HG02852 (cell line): ENCODE data around the gene IRS1.

Experiments used
- ATAC-seq: cut with Tn5 transposase; IDR thresholded peaks from one replicate; pipeline ENCODE4 v1.9.1; 2021; ENCODE audit warnings: mild to moderate bottlenecking, moderate library complexity; ENCODE audit not compliant: unreplicated experiment

IRS1 gene

DNA sequence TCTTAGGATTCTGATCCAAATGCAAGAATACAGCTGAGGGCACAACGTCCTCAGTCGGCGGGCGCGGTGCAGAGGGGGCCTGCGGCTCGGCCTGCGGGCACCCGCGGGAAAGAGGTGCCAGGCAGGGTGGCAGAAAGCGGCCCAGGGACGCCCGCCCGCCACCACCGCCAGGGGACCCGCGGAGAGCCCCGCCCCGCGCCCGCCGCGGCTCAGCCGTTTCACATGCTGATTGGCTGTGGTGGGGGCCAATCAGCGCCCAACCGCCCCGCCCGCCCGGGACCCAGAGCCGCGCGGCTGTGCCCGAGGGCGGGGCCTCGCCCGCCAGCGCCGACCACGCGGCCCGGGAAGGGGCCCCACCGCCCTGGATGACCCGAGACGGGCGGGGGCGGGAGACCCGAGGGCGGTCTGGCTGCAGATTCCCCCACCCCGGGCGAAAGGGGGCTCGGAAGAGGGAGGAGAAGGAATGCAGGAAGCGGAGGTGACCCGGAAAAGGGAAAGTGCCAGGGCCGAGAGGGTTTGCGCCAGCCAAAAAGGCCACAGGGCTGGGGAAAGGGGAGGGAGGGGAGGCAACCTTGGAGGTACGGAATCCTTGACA is 8.0 kb downstream of the IRS1 start:
- ATAC-seq: peak; percentile 99

DNA sequence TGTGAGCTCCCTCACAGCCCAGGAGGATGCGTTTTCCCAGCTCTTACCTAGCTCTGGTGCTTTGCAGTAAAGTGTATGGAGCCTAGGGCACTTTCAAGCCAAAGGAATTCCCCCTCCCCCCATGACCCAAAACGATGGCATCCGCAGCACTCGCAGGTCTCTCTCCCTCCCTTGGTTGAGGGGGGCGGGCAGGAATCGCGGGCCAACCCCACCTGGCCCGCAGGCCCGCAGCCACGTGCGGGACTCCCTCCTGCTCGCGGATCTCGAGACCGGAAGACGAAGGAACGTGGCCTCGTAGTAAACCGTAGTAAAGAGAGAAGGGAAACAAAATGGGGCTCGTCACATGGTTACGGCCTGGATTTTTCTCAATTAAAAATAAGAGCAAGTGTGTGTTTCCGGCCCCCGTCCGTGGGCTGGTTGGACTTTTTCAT is 8.5 kb downstream of the IRS1 start:
- ATAC-seq: peak; percentile 60

DNA sequence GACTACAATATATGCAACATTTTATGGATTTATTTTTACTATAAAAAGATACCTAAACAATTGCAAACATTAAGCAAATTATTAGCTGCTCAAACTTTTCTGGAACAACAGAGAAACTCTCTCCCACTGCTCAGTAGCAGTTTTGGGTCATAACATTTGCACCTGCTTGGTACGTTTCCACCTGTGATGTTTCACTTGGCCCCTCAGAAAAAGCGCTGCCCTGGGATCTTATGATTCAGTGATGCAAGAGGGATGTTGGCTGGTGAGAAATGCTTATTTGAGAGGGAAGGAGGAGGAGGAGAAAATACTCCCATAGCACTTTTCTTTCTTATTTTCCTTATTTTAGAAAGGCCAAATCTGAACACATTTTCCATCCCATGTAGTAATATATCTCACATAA is 9.2 kb downstream of the IRS1 start:
- no peak for ATAC-seq

DNA sequence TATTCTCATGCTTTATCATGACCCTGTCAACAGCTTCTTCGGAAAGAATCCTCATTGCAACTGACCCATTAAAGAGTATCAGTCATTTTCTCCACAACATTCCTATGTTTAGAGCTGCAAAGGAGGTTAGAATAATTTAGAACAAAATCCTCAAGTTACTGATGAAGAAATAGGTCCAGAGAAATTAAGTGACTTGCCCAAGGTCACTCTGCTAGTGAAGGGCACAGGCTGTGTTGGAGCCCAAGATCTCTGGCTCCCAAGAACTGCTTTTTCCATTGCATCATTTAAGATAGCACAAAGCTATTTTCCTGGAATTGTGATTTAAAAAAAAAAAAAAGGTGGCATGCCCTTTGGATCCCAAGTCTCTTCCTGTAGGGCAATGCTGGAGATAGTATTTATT is 9.6 kb downstream of the IRS1 start:
- ATAC-seq: no peak

DNA sequence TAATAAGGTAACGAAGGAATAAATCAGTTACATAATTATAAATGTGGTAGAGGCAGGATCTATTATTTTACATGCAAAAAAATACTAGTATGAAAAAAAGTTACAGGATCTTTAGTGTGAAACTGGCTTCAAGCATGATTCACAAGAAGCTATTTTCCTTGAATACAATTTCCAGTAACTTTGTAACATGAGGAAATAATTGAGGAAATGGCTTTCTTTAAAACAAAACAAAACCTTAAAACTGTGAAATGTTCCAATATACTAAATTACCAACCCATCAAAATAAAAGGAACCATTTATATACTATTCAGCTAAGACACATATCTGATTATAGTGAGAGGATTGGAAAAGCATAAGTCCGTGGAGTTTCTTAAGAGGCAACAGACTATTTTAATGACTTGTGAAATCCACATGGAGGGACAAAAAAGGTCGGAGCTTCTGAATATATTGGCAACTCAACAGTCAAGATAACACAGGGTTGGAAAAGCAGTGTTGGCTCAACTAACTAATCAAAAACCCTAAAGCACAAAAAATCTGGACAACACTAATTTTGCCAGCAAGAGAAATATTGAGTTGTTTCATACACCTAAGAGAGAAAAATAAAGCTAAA is 10.6 kb downstream of the IRS1 start:
- ATAC-seq: no peak

DNA sequence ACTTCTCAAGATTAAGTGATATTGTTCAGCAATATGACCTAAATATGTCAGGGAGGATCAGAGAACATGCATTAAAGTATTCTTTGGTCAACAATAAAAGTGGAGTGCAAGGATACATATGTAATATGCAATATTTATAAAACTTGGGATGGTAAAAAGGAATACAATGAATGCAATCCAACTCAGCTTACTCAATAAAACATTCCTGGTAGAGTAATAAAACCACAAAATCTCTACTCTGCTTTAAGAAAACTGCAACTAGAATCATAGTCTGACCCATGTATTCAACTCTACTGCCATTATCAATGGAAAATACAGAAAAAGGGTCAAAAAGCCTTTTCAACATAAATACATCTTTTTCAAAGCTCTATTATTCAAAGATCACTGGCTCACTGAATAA is 11.6 kb downstream of the IRS1 start:
- ATAC-seq: no peak

DNA sequence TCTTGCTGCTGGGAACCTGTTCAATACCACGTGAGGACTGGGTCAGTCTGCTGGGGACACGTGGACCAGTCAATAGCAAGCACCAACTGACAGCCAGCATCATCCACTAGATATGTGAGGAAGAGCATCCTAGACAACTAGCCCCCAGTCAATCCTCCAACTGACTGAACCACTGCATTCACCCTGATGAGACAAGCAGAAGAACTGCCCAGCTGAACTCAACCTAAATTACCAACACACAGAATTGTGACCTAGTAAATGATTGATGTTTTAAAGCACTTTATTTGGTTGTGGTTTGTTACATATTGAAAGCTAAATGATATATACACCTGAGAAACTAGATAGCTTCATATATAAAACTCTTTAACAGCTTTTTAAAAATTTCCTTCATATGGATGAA is 15.7 kb downstream of the IRS1 start:
- no peak for ATAC-seq

DNA sequence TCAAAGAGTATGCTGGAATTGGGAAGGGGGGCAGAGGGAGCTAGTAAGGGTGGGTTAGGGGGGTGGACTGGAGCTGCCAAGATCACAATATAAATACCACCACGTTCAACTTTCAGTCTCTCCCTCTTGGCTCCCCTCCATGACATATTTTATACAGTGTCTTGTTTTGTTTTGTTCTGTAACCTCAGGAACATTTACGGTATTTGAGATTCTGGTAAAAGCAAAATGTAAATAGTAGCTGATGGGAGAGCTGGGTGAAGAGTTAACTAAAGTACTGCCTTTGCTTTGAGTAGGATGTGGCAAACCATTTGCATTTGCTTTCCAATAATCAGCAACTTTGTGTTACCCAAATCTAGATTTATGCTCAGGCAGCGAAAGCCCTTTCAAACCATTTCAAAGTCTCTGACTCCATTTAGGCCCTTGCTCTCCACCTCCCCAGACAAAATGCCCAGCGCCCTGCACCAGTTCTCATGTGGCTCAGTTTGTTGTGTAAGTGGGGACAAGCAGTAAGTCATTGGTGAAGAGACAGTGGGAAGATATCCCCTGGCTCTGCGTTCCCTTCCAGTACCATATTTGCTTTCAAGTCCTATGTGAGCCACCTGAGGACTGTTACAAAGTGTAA is 17.4 kb downstream of the IRS1 start:
- ATAC-seq: no peak

DNA sequence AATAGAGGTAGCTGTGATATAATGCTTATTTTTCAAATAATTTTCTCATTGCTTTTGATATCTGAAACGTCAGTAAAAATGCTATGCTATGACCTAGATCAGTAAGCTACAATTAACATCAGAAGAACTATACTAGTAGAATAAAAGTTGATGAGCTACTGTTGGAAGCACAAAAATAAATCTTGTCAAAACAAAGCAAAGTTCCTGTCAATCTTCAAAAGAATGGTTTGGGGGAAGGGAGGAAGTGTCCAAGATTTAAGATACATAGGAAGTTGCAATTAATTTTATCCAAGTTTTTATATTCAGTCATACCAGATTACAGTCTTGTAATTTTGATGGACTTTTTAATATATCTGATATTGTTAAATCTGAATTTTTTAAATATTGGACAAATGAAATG is 19.2 kb downstream of the IRS1 start:
- no peak for ATAC-seq

DNA sequence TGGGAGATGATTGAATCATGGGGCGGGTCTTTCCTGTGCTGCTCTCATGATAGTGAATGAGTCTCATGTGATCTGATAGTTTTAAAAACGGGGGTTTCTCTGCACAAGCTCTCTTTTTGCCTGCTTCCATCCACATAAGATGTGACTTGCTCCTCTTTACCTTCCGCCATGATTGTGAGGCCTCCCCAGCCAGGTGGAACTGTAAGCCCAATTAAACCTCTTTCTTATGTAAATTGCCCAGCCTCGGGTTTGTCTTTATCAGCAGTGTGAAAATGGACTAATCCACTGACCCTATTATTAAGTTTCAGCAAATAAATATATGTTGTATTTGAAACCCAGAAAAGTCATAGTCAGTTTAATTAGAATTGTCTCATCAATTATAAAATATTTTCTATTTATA is 22.0 kb downstream of the IRS1 start:
- no peak for ATAC-seq

DNA sequence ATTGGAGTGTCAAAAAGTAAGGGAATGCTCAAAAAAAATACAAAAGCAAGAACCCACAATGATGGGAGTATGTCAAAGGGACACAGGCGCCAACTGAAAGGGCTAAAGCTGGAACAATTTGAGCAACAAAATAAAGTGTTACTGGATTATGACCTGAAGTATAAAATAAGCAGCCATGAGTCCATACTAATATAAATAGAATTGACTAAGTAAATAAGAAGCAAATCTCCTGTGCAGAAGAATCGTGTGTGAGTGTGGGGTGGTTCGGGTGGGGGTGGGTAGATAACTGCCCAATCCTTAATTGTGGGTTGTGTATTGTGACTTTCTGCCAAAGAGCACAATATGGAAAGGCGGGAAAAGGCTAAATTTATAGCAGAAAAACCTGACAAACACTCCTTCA is 23.5 kb downstream of the IRS1 start:
- no peak for ATAC-seq

DNA sequence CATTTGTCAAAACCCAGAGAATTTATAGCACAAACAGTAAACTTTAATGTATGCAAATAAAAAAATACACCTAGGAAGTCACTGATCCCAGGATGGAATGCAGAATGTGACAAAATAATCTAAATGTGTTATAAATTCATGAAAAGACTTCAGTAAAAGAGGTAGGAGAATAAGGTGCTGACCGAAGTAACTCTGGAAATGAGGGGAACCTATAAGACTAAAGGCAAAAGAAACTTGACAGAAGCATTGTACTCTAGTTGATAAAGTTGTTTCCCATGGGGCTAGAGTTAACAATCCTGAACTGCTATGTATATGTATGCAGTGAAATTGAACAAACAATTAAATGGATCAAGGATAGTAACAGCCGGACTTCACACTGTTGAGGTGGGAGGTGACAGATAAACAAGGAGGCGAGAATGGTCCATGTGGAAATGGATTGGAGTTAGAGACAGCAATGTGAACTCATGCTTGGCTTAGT is 24.5 kb downstream of the IRS1 start:
- no peak for ATAC-seq

DNA sequence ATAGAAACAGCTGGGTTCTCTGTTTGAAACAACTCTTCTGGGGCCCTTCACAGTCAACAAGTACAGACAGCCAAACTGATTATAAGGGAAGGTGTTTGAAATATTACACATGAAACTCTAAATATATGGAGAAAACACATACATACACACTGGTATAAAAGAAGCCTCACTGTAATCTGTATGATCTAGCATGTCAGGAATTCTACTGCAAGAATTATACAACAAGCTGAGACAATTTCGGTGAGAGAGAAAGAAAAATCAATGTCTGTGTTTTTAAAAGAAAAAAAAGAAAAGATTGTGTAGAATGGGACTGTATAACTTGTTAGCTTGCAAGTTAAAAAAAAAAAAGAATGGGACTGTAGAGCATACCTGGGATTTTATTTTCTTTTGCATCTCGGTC is 26.3 kb downstream of the IRS1 start:
- ATAC-seq: peak; percentile 31

DNA sequence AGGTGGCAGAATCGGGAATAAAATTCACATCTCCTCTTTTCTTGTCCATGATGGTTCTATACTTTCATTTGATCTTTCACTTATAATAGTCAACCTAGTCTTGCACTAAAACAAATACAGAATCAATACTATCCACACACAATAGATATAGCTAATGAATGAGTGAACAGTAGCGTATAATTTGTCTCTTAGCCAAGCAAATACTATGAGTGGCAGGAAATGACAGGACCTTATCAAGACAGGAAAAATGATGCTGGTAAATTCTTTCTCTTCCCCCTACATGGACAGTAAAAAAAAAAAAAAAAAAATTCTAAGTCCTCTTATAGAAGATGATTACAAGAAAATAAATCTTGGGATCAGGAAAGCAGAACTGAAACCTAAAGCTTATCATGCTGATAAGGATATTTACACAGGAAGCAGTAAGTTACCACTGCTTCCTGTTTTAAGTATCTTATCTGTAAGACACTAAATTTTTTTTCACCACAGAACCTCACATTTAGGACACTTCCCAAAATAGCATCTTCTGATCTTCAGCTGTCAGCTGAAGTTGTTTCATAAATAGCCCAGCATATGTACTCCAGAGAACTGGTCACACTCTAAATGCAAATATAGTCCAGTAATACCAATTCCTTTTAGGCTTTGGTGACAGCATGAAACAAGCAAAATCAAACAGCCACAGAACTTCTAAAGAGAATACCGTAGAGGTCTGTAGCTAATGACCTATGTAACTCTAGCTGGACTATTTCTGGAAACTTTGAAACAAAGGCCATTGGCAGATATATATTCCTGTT is 27.0 kb downstream of the IRS1 start:
- peak; percentile 98 for ATAC-seq

DNA sequence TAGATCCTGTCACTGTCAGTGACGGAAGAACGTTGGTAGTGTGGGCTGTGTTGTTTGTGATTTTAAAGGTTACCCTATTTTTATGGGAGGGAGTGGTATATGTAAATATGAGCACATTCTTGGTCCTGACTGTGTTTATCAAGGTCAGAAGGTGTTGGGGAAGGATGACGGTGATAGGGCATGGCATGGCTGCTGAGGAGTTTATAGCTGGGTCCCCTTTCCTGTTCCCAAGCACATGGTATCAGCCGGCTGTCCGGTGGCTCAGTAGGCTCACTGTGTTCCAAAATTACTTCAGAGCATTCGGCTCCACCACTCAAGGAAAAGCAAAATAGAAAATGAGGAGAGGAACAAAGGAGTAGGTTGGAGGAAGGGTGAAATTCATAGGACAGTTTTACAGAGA is 28.6 kb downstream of the IRS1 start:
- no peak for ATAC-seq

DNA sequence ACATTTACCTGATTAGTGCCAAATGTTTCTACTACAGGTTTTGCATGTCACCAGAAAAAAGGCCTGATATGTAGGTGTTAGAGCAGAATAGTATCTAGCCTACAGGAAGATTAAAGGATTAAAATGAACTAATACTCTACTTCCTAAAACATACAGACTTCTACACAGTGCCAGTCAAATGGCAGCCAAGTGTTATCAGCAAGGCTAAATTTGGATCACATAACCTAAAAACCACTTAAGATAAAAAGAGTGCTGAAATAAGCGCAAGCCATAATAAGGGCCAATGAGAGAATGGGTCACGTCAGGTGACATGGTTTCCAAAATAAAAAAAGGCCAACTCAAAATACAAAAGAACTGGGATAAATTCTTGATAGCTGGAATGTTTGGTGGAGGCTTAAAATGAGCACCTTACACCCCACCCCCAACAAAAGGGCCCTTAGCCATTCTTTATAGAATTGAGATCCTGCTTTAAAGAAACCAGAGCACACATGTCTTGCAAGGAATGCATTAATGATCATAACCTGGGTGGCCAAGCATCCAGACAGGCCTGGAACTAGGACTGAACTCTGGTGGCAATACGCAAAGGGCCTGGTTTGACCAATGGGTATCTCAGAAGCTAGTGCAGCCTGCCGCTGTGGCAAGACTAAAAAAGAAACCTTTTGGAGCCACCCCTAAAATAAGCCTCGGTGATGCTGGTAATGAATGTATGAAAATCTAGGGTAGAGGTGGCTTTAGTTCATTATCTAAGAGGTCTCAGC is 32.4 kb downstream of the IRS1 start:
- no peak for ATAC-seq

DNA sequence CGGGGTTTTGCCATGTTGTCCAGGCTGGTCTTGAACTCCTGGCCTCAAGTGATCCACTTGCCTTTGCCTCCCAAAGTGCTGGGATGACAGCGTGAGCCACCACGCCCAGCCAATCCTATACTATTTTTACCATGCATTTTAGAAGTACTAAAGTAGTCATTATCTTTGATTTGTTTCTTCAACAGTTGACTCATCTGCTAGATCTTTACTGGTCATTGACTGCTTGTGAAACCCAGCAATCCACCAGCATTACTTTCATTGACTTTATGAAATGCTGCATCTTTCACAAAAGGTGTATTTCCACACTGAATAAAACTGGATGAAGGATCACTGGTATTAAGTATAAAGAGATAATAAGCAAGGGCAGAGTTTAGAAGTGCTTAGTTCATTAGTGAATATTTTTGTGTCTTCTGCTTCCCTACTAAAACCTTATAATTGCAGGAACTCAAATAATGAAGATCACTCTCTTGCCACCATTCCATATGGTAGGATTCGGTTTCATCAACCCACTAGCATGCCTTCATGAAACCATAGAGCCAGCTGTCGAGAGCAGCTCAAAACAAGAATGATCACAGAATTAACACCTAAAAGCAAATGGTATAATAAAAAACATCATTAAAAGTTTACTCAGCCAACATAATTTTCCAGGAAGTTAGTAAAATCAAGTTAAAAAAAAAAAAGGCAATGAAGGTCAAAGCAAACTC is 33.1 kb downstream of the IRS1 start:
- ATAC-seq: no peak

DNA sequence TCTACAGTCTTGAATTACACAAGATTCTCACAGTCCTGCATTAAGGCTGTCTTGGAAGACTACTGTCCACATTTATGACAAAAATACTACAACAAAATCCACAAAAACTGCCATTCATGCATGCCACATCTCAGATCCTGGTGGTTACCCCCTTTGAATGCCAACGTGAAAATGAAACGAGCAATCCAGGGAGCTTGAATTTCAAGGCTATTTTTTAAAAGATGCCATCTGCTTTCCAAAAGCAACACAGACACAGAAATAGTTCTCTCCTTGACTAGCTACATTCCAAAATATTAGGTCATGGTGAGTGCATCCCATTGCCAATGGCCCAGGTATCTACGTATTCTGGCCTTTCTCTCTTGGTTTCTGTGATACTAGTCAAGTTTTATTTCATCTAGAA is 36.3 kb downstream of the IRS1 start:
- ATAC-seq: no peak

DNA sequence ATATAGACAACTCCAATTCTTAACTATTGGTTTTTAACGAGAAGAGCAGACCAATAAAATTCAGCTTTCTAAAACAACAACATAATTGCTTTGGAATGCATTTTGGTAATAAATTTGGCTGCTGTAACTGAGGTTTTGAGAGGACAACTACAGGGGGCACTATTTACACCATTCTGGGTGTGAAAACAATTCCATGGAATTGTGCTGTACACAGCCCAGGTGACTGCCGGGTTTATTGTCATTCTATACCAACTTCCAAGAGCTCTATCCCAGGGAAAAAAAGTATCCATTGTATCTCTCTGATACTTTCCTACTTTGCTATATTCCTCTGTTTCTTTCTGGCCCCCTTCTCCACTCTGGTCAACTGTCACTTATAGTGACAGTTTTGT is 38.4 kb downstream of the IRS1 start:
- no peak for ATAC-seq

DNA sequence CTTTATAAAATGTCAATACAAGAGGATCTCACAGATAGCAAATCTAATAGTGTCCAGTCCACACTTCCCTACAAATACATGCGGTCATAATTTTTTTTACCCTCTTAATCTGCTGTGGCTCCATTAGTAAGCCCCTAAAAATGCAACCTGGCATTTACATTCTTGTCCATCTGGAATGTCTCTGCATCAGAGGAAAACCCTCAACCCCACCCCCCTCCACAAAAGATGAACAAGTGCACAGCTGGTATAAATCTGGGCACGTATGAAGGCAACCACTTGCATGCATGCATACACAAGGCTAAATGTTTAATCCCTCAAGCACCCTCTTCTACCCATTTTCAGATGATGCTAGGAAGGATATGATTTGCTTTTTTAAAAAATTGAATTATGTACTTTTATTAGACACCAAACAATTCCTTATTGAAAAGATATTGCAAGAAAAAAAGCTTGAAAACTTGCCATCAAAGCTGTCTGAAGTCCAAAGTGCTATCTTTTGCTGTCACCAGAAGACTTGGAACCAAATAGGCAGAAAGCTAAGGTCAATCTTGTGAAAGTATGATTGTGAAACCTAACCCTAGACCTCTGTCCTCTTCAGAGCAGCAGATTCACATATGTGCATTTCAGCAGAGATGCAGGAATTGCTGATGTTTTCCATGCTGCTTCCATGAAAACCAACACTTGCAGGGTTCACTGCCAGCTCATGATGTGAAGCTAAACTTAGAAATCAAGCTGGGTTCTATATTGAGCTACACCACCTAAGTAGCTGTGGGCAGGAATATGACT is 39.0 kb downstream of the IRS1 start:
- ATAC-seq: no peak
